Natural killer cell treated with Interleukin-12 subunit alpha and Interleukin-12 subunit beta and Interleukin-15 and Interleukin-18, amount 100 ng/mL, for 72 hours (primary cell): ENCODE results near the gene FBXW9. TPM values are rescaled to one million over a fixed set of nuclear protein-coding genes. Genes with fewer than 3 reads are reported as not detected.
"Not testable (repeated sequence)": the region's sequence is repeated elsewhere in the genome, so short reads cannot be mapped to it uniquely, and the experiment has no call there.

Source experiments
- ATAC-seq, 2 donors: fragments of 150-1000 bp; cut with Tn5 transposase in 1 of 2; sonication (Bioruptor Pico), chemical (Tn5 transposase) in 1 of 2; 2 replicates each; pipeline ENCODE4 v1.10.0; 2021
- DNase-seq: peaks from one replicate; pipeline ENCODE4 v3.0.0; 2022; ENCODE audit warnings: low spot score
- H3K27ac Mint-ChIP-seq, 2 donors: 1 replicate in 1 of 2; 2 replicates in 1 of 2; pipeline ENCODE4 v1.8.0; 2022; ENCODE audit warnings: mixed read lengths in 2 of 2, mild to moderate bottlenecking in 1 of 2, moderate library complexity in 1 of 2
- H3K27me3 Mint-ChIP-seq, 2 donors: 1 replicate in 1 of 2; 2 replicates in 1 of 2; pipeline ENCODE4 v1.8.0; 2022; ENCODE audit warnings: mixed read lengths in 2 of 2
- H3K36me3 Mint-ChIP-seq: one replicate; pipeline ENCODE4 v1.8.0; 2022; ENCODE audit warnings: mixed read lengths
- H3K4me1 Mint-ChIP-seq, 2 donors: 1 replicate in 1 of 2; 2 replicates in 1 of 2; pipeline ENCODE4 v1.8.0; 2022; ENCODE audit warnings: low read depth in 2 of 2, mixed read lengths in 2 of 2, mild to moderate bottlenecking in 1 of 2
- H3K4me3 Mint-ChIP-seq: one replicate; pipeline ENCODE4 v1.8.0; 2022; ENCODE audit warnings: mixed read lengths
- H3K9me3 Mint-ChIP-seq: 2 replicates; pipeline ENCODE4 v1.8.0; 2022; ENCODE audit warnings: mixed read lengths
- total RNA-seq, 2 donors: library from RNA; stranded (reverse); gene quantifications; one replicate each; pipeline ENCODE4 v1.2.3, GENCODE V29; 2022

Gene FBXW9
- total RNA-seq, 2 donors from 2014 or later, result 5.6 to 15.4 TPM

GRCh38 chr19:12681074-12681987, 15.1 kb downstream of the FBXW9 start, which contains the start of gene DHPS:
Gene DHPS, minus strand, starts transcription at chr19:12681880. Its CDS starts 114 bp downstream, at chr19:12681766.
- Mint-ChIP-seq H3K4me3 (peak within 1 kb of the TSS; percentile 97), H3K27ac (peak within 1 kb of the TSS; percentile 92 to 100), H3K27me3 (no peaks in the 10 kb centered on the region), H3K9me3 (no peaks in the 10 kb centered on the region), H3K36me3 (peaks cover 11% of the 10 kb centered on the region), H3K4me1 (peaks cover 26% of the 10 kb centered on the region in 2 donors)
- ATAC-seq (peak; percentile 87 to 89), DNase-seq (peak; percentile 95)

- Mint-ChIP-seq H3K27me3 (no peaks in the 10 kb centered on the region), H3K4me3 (peak overlapping the region; percentile 97), H3K4me1 (peaks cover 25 to 29% of the 10 kb centered on the region in 2 donors), H3K36me3 (peaks cover 12% of the 10 kb centered on the region), H3K27ac (no peak overlapping the region), H3K9me3 (no peaks in the 10 kb centered on the region)
- ATAC-seq, result no peak
- DNase-seq, result no peak
These were observed 16.4 kb downstream of the FBXW9 start for GRCh38 chr19:12680034-12680433.

GRCh38 chr19:12678039-12678438, 18.4 kb downstream of the FBXW9 start:
- peaks cover 12% of the 10 kb centered on the region for H3K36me3 Mint-ChIP-seq
- not testable (repeated sequence) for H3K9me3 Mint-ChIP-seq, H3K27ac Mint-ChIP-seq, DNase-seq, H3K4me3 Mint-ChIP-seq, H3K27me3 Mint-ChIP-seq, ATAC-seq
- H3K4me1 Mint-ChIP-seq, result peaks cover 31 to 34% of the 10 kb centered on the region in 2 donors

GRCh38 chr19:12676928-12677327, 19.5 kb downstream of the FBXW9 start:
- Mint-ChIP-seq H3K36me3 (peaks cover 16% of the 10 kb centered on the region), H3K27ac (peak overlapping the region in 1 of 2 donors; percentile 57), H3K4me1 (peaks cover 34 to 38% of the 10 kb centered on the region in 2 donors), H3K9me3 (no peaks in the 10 kb centered on the region), H3K27me3 (no peaks in the 10 kb centered on the region), H3K4me3 (no peak overlapping the region)
- ATAC-seq (no peak), DNase-seq (no peak)

GRCh38 chr19:12676384-12676792, 20.0 kb downstream of the FBXW9 start:
- H3K27ac Mint-ChIP-seq, result peak overlapping the region in 1 of 2 donors; percentile 57
- no peaks in the 10 kb centered on the region for H3K27me3 Mint-ChIP-seq
- DNase-seq (peak; percentile 84), ATAC-seq (peak; percentile 44 to 49)
- H3K9me3 Mint-ChIP-seq, result no peaks in the 10 kb centered on the region
- H3K36me3 Mint-ChIP-seq, result peaks cover 17% of the 10 kb centered on the region
- H3K4me1 Mint-ChIP-seq, result peaks cover 35 to 39% of the 10 kb centered on the region in 2 donors
- H3K4me3 Mint-ChIP-seq, result no peak overlapping the region

GRCh38 chr19:12675940-12676339, 20.5 kb downstream of the FBXW9 start:
- H3K27me3 Mint-ChIP-seq, result no peaks in the 10 kb centered on the region
- H3K9me3 Mint-ChIP-seq, result no peaks in the 10 kb centered on the region
- peaks cover 31 to 34% of the 10 kb centered on the region in 2 donors for H3K4me1 Mint-ChIP-seq
- H3K27ac Mint-ChIP-seq, result peak overlapping the region in 1 of 2 donors; percentile 57
- H3K36me3 Mint-ChIP-seq, result peaks cover 13% of the 10 kb centered on the region
- no peak overlapping the region for H3K4me3 Mint-ChIP-seq
- DNase-seq (no peak), ATAC-seq (no peak)

GRCh38 chr19:12675399-12675798, 21.0 kb downstream of the FBXW9 start:
- DNase-seq (no peak), ATAC-seq (no peak)
- Mint-ChIP-seq H3K36me3 (peaks cover 10% of the 10 kb centered on the region), H3K4me3 (no peak overlapping the region), H3K27me3 (no peaks in the 10 kb centered on the region), H3K27ac (no peak overlapping the region), H3K4me1 (peaks cover 30 to 35% of the 10 kb centered on the region in 2 donors), H3K9me3 (no peaks in the 10 kb centered on the region)

GRCh38 chr19:12672744-12673143, 23.7 kb downstream of the FBXW9 start:
- no peaks in the 10 kb centered on the region for H3K27me3 Mint-ChIP-seq
- peaks cover 38 to 44% of the 10 kb centered on the region in 2 donors for H3K4me1 Mint-ChIP-seq
- ATAC-seq (no peak), DNase-seq (no peak)
- no peak overlapping the region for H3K27ac Mint-ChIP-seq
- H3K4me3 Mint-ChIP-seq, result no peak overlapping the region
- no peaks in the 10 kb centered on the region for H3K9me3 Mint-ChIP-seq
- peaks cover 10% of the 10 kb centered on the region for H3K36me3 Mint-ChIP-seq

- Mint-ChIP-seq H3K4me3 (peak overlapping the region; percentile 99), H3K27ac (peak overlapping the region; percentile 100), H3K9me3 (no peaks in the 10 kb centered on the region), H3K27me3 (no peaks in the 10 kb centered on the region), H3K36me3 (peaks cover 7% of the 10 kb centered on the region), H3K4me1 (peaks cover 41 to 47% of the 10 kb centered on the region in 2 donors)
- DNase-seq (no peak), ATAC-seq (no peak)
These were observed 26.1 kb downstream of the FBXW9 start for GRCh38 chr19:12670159-12670928.

- H3K27ac Mint-ChIP-seq, result peak overlapping the region; percentile 100
- peaks cover 7% of the 10 kb centered on the region for H3K36me3 Mint-ChIP-seq
- peak overlapping the region; percentile 99 for H3K4me3 Mint-ChIP-seq
- peaks cover 45 to 52% of the 10 kb centered on the region in 2 donors for H3K4me1 Mint-ChIP-seq
- H3K27me3 Mint-ChIP-seq, result no peaks in the 10 kb centered on the region
- DNase-seq, result peak; percentile 83
- H3K9me3 Mint-ChIP-seq, result no peaks in the 10 kb centered on the region
- peak; percentile 58 to 72 for ATAC-seq
These were observed 26.9 kb downstream of the FBXW9 start for GRCh38 chr19:12669270-12670158.

GRCh38 chr19:12668932-12669269, 27.5 kb downstream of the FBXW9 start:
- Mint-ChIP-seq H3K4me3 (peak overlapping the region; percentile 99), H3K27ac (peak overlapping the region; percentile 100)

GRCh38 chr19:12668346-12668745, 28.1 kb downstream of the FBXW9 start:
- Mint-ChIP-seq H3K9me3 (no peaks in the 10 kb centered on the region), H3K27me3 (no peaks in the 10 kb centered on the region), H3K36me3 (peaks cover 7% of the 10 kb centered on the region), H3K4me3 (peak overlapping the region; percentile 99), H3K4me1 (peaks cover 41 to 46% of the 10 kb centered on the region in 2 donors), H3K27ac (peak overlapping the region; percentile 100)
- ATAC-seq, result no peak
- no peak for DNase-seq

More at GRCh38 chr19:12668932-12669269, 27.5 kb downstream of the FBXW9 start:
- H3K36me3 Mint-ChIP-seq, result peaks cover 7% of the 10 kb centered on the region
- DNase-seq (peak; percentile 71), ATAC-seq (peak; percentile 30 to 47)
- H3K9me3 Mint-ChIP-seq, result no peaks in the 10 kb centered on the region
- no peaks in the 10 kb centered on the region for H3K27me3 Mint-ChIP-seq
- H3K4me1 Mint-ChIP-seq, result peaks cover 41 to 47% of the 10 kb centered on the region in 2 donors

GRCh38 chr19:12667731-12668302, 28.6 kb downstream of the FBXW9 start:
- ATAC-seq (no peak), DNase-seq (no peak)
- H3K9me3 Mint-ChIP-seq, result no peaks in the 10 kb centered on the region
- H3K27me3 Mint-ChIP-seq, result no peaks in the 10 kb centered on the region
- peaks cover 41 to 46% of the 10 kb centered on the region in 2 donors for H3K4me1 Mint-ChIP-seq
- H3K36me3 Mint-ChIP-seq, result peaks cover 7% of the 10 kb centered on the region
- peak overlapping the region; percentile 99 for H3K4me3 Mint-ChIP-seq
- H3K27ac Mint-ChIP-seq, result peak overlapping the region; percentile 100
